ENCODE results near the gene POU2F2.

Gene POU2F2

GRCh38 chr19:42124386-42124901, 7.8 kb downstream of the POU2F2 start:
- FAIRE-seq (no peak), DNase-seq (ENCODE audit: insufficient read length, low spot score) (no peak)
- no peak for TF ChIP-seq CTCF (IDR thresholded peaks at IDR 0.05; ENCODE audit: insufficient read depth, missing control alignments)

GRCh38 chr19:42123765-42124164, 8.5 kb downstream of the POU2F2 start:
- FAIRE-seq, result no peak
- no peak for DNase-seq (ENCODE audit: insufficient read length, low spot score)
- no peak for TF ChIP-seq CTCF (IDR thresholded peaks at IDR 0.05; ENCODE audit: insufficient read depth, missing control alignments)

GRCh38 chr19:42122691-42123607, 9.3 kb downstream of the POU2F2 start:
- DNase-seq (ENCODE audit: insufficient read length, low spot score) (no peak), FAIRE-seq (no peak)
- no peak for TF ChIP-seq CTCF (IDR thresholded peaks at IDR 0.05; ENCODE audit: insufficient read depth, missing control alignments)

GRCh38 chr19:42121656-42122069, 10.6 kb downstream of the POU2F2 start:
- FAIRE-seq, result no peak
- no peak for TF ChIP-seq CTCF (IDR thresholded peaks at IDR 0.05; ENCODE audit: insufficient read depth, missing control alignments)

GRCh38 chr19:42121036-42121621, 11.1 kb downstream of the POU2F2 start:
- no peak for TF ChIP-seq CTCF (IDR thresholded peaks at IDR 0.05; ENCODE audit: insufficient read depth, missing control alignments)
- no peak for FAIRE-seq
- DNase-seq (ENCODE audit: insufficient read length, low spot score), result no peak

More at GRCh38 chr19:42121656-42122069, 10.6 kb downstream of the POU2F2 start:
- no peak for DNase-seq (ENCODE audit: insufficient read length, low spot score)

GRCh38 chr19:42120276-42120980, 11.8 kb downstream of the POU2F2 start:
- DNase-seq (ENCODE audit: insufficient read length, low spot score) (no peak), FAIRE-seq (peak; percentile 6)
- no peak for TF ChIP-seq CTCF (IDR thresholded peaks at IDR 0.05; ENCODE audit: insufficient read depth, missing control alignments)

Data from D721Med (cell line).